ENCODE measurements around the gene RASGRF1.

DNA sequence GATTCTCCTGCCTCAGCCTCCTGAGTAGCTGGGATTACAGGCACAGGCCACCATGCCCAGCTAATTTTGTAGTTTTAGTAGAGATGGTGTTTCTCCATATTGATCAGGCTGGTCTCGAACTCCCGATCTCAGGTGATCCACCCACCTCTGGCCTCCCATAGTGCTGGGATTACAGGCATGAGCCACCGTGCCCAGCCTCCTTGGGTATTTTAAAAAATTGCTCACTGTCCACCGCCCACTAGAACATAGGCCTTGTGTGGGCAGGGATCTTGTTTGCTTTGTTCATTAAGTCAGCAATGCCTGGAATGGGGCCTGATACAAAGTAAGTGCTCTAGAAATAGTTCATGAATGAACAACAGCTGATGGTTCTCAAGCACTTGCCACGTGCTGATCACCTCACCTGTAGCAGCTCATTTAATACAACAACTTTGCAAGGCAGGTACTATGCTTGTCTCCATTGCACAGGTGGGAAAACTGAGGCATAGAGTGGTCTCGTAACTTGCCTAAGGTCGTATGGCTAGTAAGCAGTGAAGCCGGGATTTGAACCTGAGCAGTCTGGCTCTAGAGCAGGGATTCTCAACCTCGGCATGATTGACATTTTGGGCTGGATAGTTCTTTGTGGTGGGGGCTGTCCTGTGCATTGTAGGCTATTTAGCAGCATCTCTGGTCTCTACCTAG lies 133.0 kb downstream of the RASGRF1 start:
- TF ChIP-seq CTCF (IDR thresholded peaks at IDR 0.05; ENCODE audit: low read depth, low read length), result no peak
- TF ChIP-seq POLR2A (IDR thresholded peaks at IDR 0.05; ENCODE audit: extremely low read depth, insufficient read length), result no peak
- TF ChIP-seq MYC (IDR thresholded peaks at IDR 0.05; ENCODE audit: low read depth, low read length), result no peak

Measured in NB4 (cell line).